ACC112 (cell line): ENCODE data around the gene ADAMTS17.

Experiments
- H2AFZ ChIP-seq: fragments of 200-600 bp; sonication (generic); one replicate; pipeline ENCODE4 v1.6.0; 2017; ENCODE audit warnings: antibody characterized with exemption, low read length; ENCODE audit not compliant: unreplicated experiment
- H3K27ac ChIP-seq: fragments of 200-600 bp; sonication (generic); 2 replicates; pipeline ENCODE4 v1.5.1; 2014; ENCODE audit warnings: low read depth, mild to moderate bottlenecking, antibody characterized with exemption, low read length, moderate library complexity
- H3K27me3 ChIP-seq: fragments of 200-600 bp; sonication (generic); 2 replicates; pipeline ENCODE4 v1.6.1; 2014; ENCODE audit warnings: mild to moderate bottlenecking, antibody characterized with exemption, low read length, moderate library complexity, mixed read lengths; ENCODE audit not compliant: insufficient read depth
- H3K36me3 ChIP-seq: fragments of 200-600 bp; sonication (generic); 2 replicates; pipeline ENCODE4 v1.6.1; 2016; ENCODE audit warnings: mild to moderate bottlenecking, antibody characterized with exemption, low read length, moderate library complexity, mixed read lengths; ENCODE audit not compliant: insufficient read depth
- H3K4me1 ChIP-seq: fragments of 200-600 bp; sonication (generic); one replicate; pipeline ENCODE4 v1.6.1; 2016; ENCODE audit warnings: low read length, mixed read lengths; ENCODE audit not compliant: insufficient read depth, unreplicated experiment, control insufficient read depth
- H3K4me3 ChIP-seq: fragments of 200-600 bp; sonication (generic); 2 replicates; pipeline ENCODE4 v1.5.1; 2014; ENCODE audit warnings: mild to moderate bottlenecking, low read depth, low read length
- H3K79me2 ChIP-seq: fragments of 200-600 bp; sonication (generic); one replicate; pipeline ENCODE4 v1.6.0; 2016; ENCODE audit warnings: low read length; ENCODE audit not compliant: control insufficient read depth, unreplicated experiment, insufficient read depth

ADAMTS17 gene

GRCh38 chr15:100291106-100291505 lies 50.7 kb downstream of the ADAMTS17 start:
- no peaks in the 10 kb centered on the region for H3K36me3 ChIP-seq
- H2AFZ ChIP-seq: no peak overlapping the region
- H3K27ac ChIP-seq: no peak overlapping the region
- H3K27me3 ChIP-seq: no peaks in the 10 kb centered on the region
- no peaks in the 10 kb centered on the region for H3K79me2 ChIP-seq
- no peak overlapping the region for H3K4me3 ChIP-seq
- no peaks in the 10 kb centered on the region for H3K4me1 ChIP-seq

- H3K4me3 ChIP-seq: no peak overlapping the region
- no peaks in the 10 kb centered on the region for H3K27me3 ChIP-seq
- no peaks in the 10 kb centered on the region for H3K79me2 ChIP-seq
- H3K36me3 ChIP-seq: no peaks in the 10 kb centered on the region
- no peak overlapping the region for H2AFZ ChIP-seq
- no peak overlapping the region for H3K27ac ChIP-seq
- H3K4me1 ChIP-seq: no peaks in the 10 kb centered on the region
These were observed 56.0 kb downstream of the ADAMTS17 start for GRCh38 chr15:100285641-100286295.

GRCh38 chr15:100284701-100285100 lies 57.1 kb downstream of the ADAMTS17 start:
- no peak overlapping the region for H3K27ac ChIP-seq
- no peaks in the 10 kb centered on the region for H3K4me1 ChIP-seq
- no peaks in the 10 kb centered on the region for H3K79me2 ChIP-seq
- no peak overlapping the region for H2AFZ ChIP-seq
- no peaks in the 10 kb centered on the region for H3K36me3 ChIP-seq
- no peaks in the 10 kb centered on the region for H3K27me3 ChIP-seq
- H3K4me3 ChIP-seq: no peak overlapping the region

- no peak overlapping the region for H3K27ac ChIP-seq
These were observed 57.6 kb downstream of the ADAMTS17 start for GRCh38 chr15:100284191-100284590.

GRCh38 chr15:100281096-100281917 lies 60.5 kb downstream of the ADAMTS17 start:
- no peaks in the 10 kb centered on the region for H3K4me1 ChIP-seq
- no peak overlapping the region for H3K27ac ChIP-seq
- no peak overlapping the region for H2AFZ ChIP-seq
- no peaks in the 10 kb centered on the region for H3K79me2 ChIP-seq
- no peaks in the 10 kb centered on the region for H3K27me3 ChIP-seq
- no peaks in the 10 kb centered on the region for H3K36me3 ChIP-seq
- H3K4me3 ChIP-seq: no peak overlapping the region

More at GRCh38 chr15:100284191-100284590, 57.6 kb downstream of the ADAMTS17 start:
- Histone ChIP-seq H3K27me3 (no peaks in the 10 kb centered on the region), H3K4me1 (no peaks in the 10 kb centered on the region), H2AFZ (no peak overlapping the region), H3K4me3 (no peak overlapping the region), H3K36me3 (no peaks in the 10 kb centered on the region), H3K79me2 (no peaks in the 10 kb centered on the region)

GRCh38 chr15:100279849-100280248 lies 61.9 kb downstream of the ADAMTS17 start:
- H3K27me3 ChIP-seq: no peaks in the 10 kb centered on the region
- H3K79me2 ChIP-seq: no peaks in the 10 kb centered on the region
- H3K36me3 ChIP-seq: no peaks in the 10 kb centered on the region
- no peak overlapping the region for H2AFZ ChIP-seq
- H3K4me3 ChIP-seq: no peak overlapping the region
- no peak overlapping the region for H3K27ac ChIP-seq
- H3K4me1 ChIP-seq: no peaks in the 10 kb centered on the region

GRCh38 chr15:100279446-100279845 lies 62.3 kb downstream of the ADAMTS17 start:
- no peak overlapping the region for H2AFZ ChIP-seq
- no peaks in the 10 kb centered on the region for H3K4me1 ChIP-seq
- H3K27ac ChIP-seq: no peak overlapping the region
- H3K4me3 ChIP-seq: no peak overlapping the region
- no peaks in the 10 kb centered on the region for H3K27me3 ChIP-seq
- no peaks in the 10 kb centered on the region for H3K36me3 ChIP-seq
- H3K79me2 ChIP-seq: no peaks in the 10 kb centered on the region

- Histone ChIP-seq H3K27me3 (no peaks in the 10 kb centered on the region), H3K4me3 (no peak overlapping the region), H3K36me3 (no peaks in the 10 kb centered on the region), H3K27ac (no peak overlapping the region), H3K4me1 (no peaks in the 10 kb centered on the region), H3K79me2 (no peaks in the 10 kb centered on the region), H2AFZ (no peak overlapping the region)
These were observed 63.0 kb downstream of the ADAMTS17 start for GRCh38 chr15:100278596-100279380.

- Histone ChIP-seq H3K4me1 (no peaks in the 10 kb centered on the region), H3K36me3 (no peaks in the 10 kb centered on the region), H3K27ac (no peak overlapping the region), H3K27me3 (no peaks in the 10 kb centered on the region), H2AFZ (no peak overlapping the region), H3K4me3 (no peak overlapping the region), H3K79me2 (no peaks in the 10 kb centered on the region)
These were observed 64.5 kb downstream of the ADAMTS17 start for GRCh38 chr15:100277087-100277855.

- Histone ChIP-seq H3K4me1 (no peaks in the 10 kb centered on the region), H3K4me3 (no peak overlapping the region), H3K79me2 (no peaks in the 10 kb centered on the region), H2AFZ (no peak overlapping the region), H3K27me3 (no peaks in the 10 kb centered on the region), H3K36me3 (no peaks in the 10 kb centered on the region), H3K27ac (no peak overlapping the region)
These were observed 65.3 kb downstream of the ADAMTS17 start for GRCh38 chr15:100276506-100276905.
